Muscle of back (tissue), 11 donors: ENCODE measurements around the gene MYOZ3. TPM values are rescaled to one million over a fixed set of nuclear protein-coding genes. Genes with fewer than 3 reads are reported as not detected.

Source experiments
- DNase-seq, 3 donors: peaks; one replicate each; pipeline versions ENCODE4 v3.0.0 to v3.0.0-alpha.2; 2013
- polyA plus RNA-seq, 10 donors: library from polyadenylated mRNA; unstranded; fragments of 120-200 nt; gene quantifications; one replicate each; pipeline ENCODE4 v1.2.1, GENCODE V29; 2013; ENCODE audit not compliant: insufficient read length in 10 of 10

The MYOZ3 gene
- polyA plus RNA-seq, 10 donors, result 9.8 to 20.8 (median 12.3) TPM

- no peak for DNase-seq
These were observed 29.7 kb downstream of the MYOZ3 start for GRCh38 chr5:150690760-150691159.

GRCh38 chr5:150692276-150692675 lies 31.2 kb downstream of the MYOZ3 start:
- DNase-seq, result no peak

- peak in 1 of 3 donors; percentile 21 for DNase-seq
These were observed 33.6 kb downstream of the MYOZ3 start for GRCh38 chr5:150694612-150695011.

- no peak for DNase-seq
These were observed 39.2 kb downstream of the MYOZ3 start for GRCh38 chr5:150700246-150700593.

GRCh38 chr5:150700594-150701377 lies 39.7 kb downstream of the MYOZ3 start, which contains the start of gene RBM22:
TSS of gene RBM22 (minus strand) at chr5:150701062. CDS start at chr5:150700985, 77 bp downstream.
- DNase-seq, result peak; percentile 91 to 98 (median 95)

GRCh38 chr5:150703762-150704161 lies 42.7 kb downstream of the MYOZ3 start:
- DNase-seq, result no peak

GRCh38 chr5:150706776-150707390 lies 45.8 kb downstream of the MYOZ3 start:
- DNase-seq, result no peak

- no peak for DNase-seq
These were observed 49.1 kb downstream of the MYOZ3 start for GRCh38 chr5:150710165-150710564.

GRCh38 chr5:150723845-150724244 lies 62.8 kb downstream of the MYOZ3 start:
- no peak for DNase-seq

Other genes with a start within 250 kb of the MYOZ3 start
- 100 to 1,000 TPM in 1 of 10 donors, 10 to 100 TPM in 9; 47.7 to 102 (median 77.2) TPM for gene CD74, start 248.3 kb upstream of the MYOZ3 start, polyA plus RNA-seq
- 1,000 to 10,000 TPM; 2,435 to 3,051 (median 2,763) TPM for gene RPS14, start 211.5 kb upstream of the MYOZ3 start, polyA plus RNA-seq
- gene NDST1, start 153.1 kb upstream of the MYOZ3 start, polyA plus RNA-seq, result 10 to 100 TPM; 42.6 to 60.1 (median 49.6) TPM
- gene SYNPO, start 20.6 kb upstream of the MYOZ3 start, polyA plus RNA-seq, result 10 to 100 TPM; 19.0 to 36.0 (median 32.4) TPM
- 10 to 100 TPM; 36.1 to 53.9 (median 45.0) TPM for gene RBM22, start 39.8 kb downstream of the MYOZ3 start, polyA plus RNA-seq
- 10 to 100 TPM; 31.0 to 47.0 (median 40.5) TPM for gene DCTN4, start 97.8 kb downstream of the MYOZ3 start, polyA plus RNA-seq
- gene SMIM3, start 117.5 kb downstream of the MYOZ3 start, polyA plus RNA-seq, result 10 to 100 TPM in 3 of 10 donors, 1 to 10 TPM in 7; 7.4 to 10.4 (median 9.2) TPM
- under 1 TPM in 7 of 10 donors, not detected in 3; 0.13 to 0.56 (median 0.18) TPM for gene IRGM, start 185.3 kb downstream of the MYOZ3 start, polyA plus RNA-seq
- gene ZNF300, start 243.7 kb downstream of the MYOZ3 start, polyA plus RNA-seq, result 10 to 100 TPM in 6 of 10 donors, 1 to 10 TPM in 4; 8.6 to 17.6 (median 10.4) TPM